Stimulated activated naive B cell treated with anti-CD40 and anti-IgM and Interleukin-4, amounts not matched to agents 10 μg/mL and 1 μg/mL and 100 μg/mL, for 72 hours (primary cell): ENCODE results near the gene PLD1.

Source experiments
- ATAC-seq, 2 donors: fragments of 150-1000 bp; cut with Tn5 transposase; replicated peaks; 2 replicates each; pipeline ENCODE4 v1.10.0; 2021; ENCODE audit warnings: moderate library complexity in 1 of 2
- DNase-seq: peaks from one replicate; pipeline ENCODE4 v3.0.0; 2021
- H3K27ac Mint-ChIP-seq: one replicate; pipeline ENCODE4 v1.8.0; 2022; ENCODE audit warnings: mild to moderate bottlenecking, mixed read lengths
- H3K27me3 Mint-ChIP-seq, 2 donors: one replicate each; pipeline ENCODE4 v1.8.0; 2022; ENCODE audit warnings: mixed read lengths in 2 of 2
- H3K36me3 Mint-ChIP-seq, 2 donors: one replicate each; pipeline ENCODE4 v1.8.0; 2022; ENCODE audit warnings: mixed read lengths in 2 of 2, mild to moderate bottlenecking in 1 of 2
- H3K4me1 Mint-ChIP-seq, 2 donors: one replicate each; pipeline ENCODE4 v1.8.0; 2022; ENCODE audit warnings: mixed read lengths in 2 of 2, mild to moderate bottlenecking in 1 of 2
- H3K4me3 Mint-ChIP-seq, 2 donors: one replicate each; pipeline ENCODE4 v1.8.0; 2022; ENCODE audit warnings: mild to moderate bottlenecking in 2 of 2, mixed read lengths in 2 of 2, moderate library complexity in 1 of 2
- H3K9me3 Mint-ChIP-seq, 2 donors: one replicate each; pipeline ENCODE4 v1.8.0; 2022; ENCODE audit warnings: mixed read lengths in 2 of 2, mild to moderate bottlenecking in 1 of 2

Gene PLD1

GRCh38 chr3:171784937-171785336 is 25.3 kb downstream of the PLD1 start:
- no peak overlapping the region for H3K4me3 Mint-ChIP-seq
- no peaks in the 10 kb centered on the region for H3K36me3 Mint-ChIP-seq
- H3K9me3 Mint-ChIP-seq: no peaks in the 10 kb centered on the region
- no peak for ATAC-seq
- no peak overlapping the region for H3K27ac Mint-ChIP-seq
- no peaks in the 10 kb centered on the region for H3K4me1 Mint-ChIP-seq
- DNase-seq: no peak
- H3K27me3 Mint-ChIP-seq: peaks cover 0 to 5% of the 10 kb centered on the region in 2 donors

GRCh38 chr3:171784387-171784786 is 25.9 kb downstream of the PLD1 start:
- no peak overlapping the region for H3K4me3 Mint-ChIP-seq
- no peaks in the 10 kb centered on the region for H3K9me3 Mint-ChIP-seq
- peaks cover 0 to 5% of the 10 kb centered on the region in 2 donors for H3K27me3 Mint-ChIP-seq
- H3K4me1 Mint-ChIP-seq: no peaks in the 10 kb centered on the region
- no peak overlapping the region for H3K27ac Mint-ChIP-seq
- DNase-seq: no peak
- H3K36me3 Mint-ChIP-seq: no peaks in the 10 kb centered on the region
- ATAC-seq: no peak

DNA sequence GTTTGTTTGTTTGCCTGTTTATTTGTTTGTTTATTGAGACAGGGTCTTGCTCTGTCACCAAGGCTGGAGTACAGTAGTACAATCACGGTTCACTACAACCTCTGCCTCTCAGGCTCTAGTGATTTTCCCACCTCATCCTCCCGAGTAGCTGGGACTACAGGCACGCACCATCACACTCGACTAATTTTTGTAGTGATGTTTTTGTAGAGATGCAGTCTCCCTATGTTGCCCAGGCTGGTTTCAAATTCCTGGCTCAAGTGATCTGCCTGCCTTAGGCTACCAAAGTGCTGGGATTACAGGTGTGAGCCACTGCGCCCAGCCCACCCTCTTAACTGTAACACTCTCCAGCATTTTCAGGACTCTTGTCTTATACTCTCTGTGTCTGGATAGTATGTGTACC is 26.7 kb downstream of the PLD1 start:
- DNase-seq: no peak
- H3K36me3 Mint-ChIP-seq: no peaks in the 10 kb centered on the region
- H3K27ac Mint-ChIP-seq: no peak overlapping the region
- H3K27me3 Mint-ChIP-seq: peaks cover 0 to 5% of the 10 kb centered on the region in 2 donors
- no peaks in the 10 kb centered on the region for H3K4me1 Mint-ChIP-seq
- no peak overlapping the region for H3K4me3 Mint-ChIP-seq
- ATAC-seq: no peak
- no peaks in the 10 kb centered on the region for H3K9me3 Mint-ChIP-seq

DNA sequence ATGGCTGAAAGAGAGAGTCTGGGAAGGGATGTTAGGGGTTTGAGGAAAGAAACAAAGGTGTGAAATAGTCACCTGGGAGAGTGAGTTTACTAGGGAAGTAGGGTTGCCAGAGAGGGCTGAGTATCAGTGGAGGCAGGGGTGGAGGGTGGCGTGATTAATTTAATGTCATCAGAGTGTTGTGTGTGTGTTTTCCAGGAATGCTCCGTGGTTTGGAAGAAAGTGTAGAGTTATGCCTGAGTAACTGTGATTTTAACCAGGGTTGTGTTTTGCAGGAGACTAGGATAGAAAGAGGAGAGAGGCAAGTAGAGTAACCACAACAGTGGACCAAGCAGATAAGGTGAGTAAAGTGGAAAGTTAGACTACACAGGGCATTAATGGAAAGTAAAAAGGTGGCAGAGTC is 27.2 kb downstream of the PLD1 start:
- ATAC-seq (no peak), DNase-seq (no peak)
- no peaks in the 10 kb centered on the region for H3K9me3 Mint-ChIP-seq
- H3K27ac Mint-ChIP-seq: no peak overlapping the region
- H3K4me3 Mint-ChIP-seq: no peak overlapping the region
- H3K4me1 Mint-ChIP-seq: no peaks in the 10 kb centered on the region
- no peaks in the 10 kb centered on the region for H3K36me3 Mint-ChIP-seq
- peaks cover 0 to 5% of the 10 kb centered on the region in 2 donors for H3K27me3 Mint-ChIP-seq

GRCh38 chr3:171782617-171783016 is 27.7 kb downstream of the PLD1 start:
- peaks cover 0 to 5% of the 10 kb centered on the region in 2 donors for H3K27me3 Mint-ChIP-seq
- ATAC-seq: no peak
- no peaks in the 10 kb centered on the region for H3K9me3 Mint-ChIP-seq
- H3K4me3 Mint-ChIP-seq: no peak overlapping the region
- H3K27ac Mint-ChIP-seq: no peak overlapping the region
- no peaks in the 10 kb centered on the region for H3K36me3 Mint-ChIP-seq
- no peak for DNase-seq
- no peaks in the 10 kb centered on the region for H3K4me1 Mint-ChIP-seq

GRCh38 chr3:171781711-171782127 is 28.6 kb downstream of the PLD1 start:
- H3K27me3 Mint-ChIP-seq: peaks cover 0 to 5% of the 10 kb centered on the region in 2 donors
- no peak for ATAC-seq
- H3K36me3 Mint-ChIP-seq: no peaks in the 10 kb centered on the region
- no peak for DNase-seq
- no peaks in the 10 kb centered on the region for H3K4me1 Mint-ChIP-seq
- no peaks in the 10 kb centered on the region for H3K9me3 Mint-ChIP-seq
- H3K4me3 Mint-ChIP-seq: no peak overlapping the region
- no peak overlapping the region for H3K27ac Mint-ChIP-seq

DNA sequence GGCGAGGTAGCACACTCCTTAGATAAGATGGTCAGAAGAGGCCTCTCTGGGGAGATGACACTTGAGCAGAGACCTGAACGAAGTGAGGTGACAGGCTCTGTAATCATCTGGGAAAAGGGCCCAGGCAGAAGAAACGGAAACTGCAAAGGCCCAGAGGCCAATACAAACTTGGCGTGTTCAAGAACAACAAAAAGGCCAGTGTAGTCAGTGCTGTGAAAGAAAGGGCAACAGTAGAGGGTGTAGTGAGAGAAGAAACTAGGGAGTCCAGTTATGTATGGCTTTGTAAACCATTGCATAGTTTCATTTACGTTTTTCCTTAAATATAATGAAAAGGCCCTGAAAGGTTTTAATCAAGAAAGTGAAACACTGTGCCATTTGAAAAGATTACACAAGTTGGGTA is 31.8 kb downstream of the PLD1 start:
- H3K27ac Mint-ChIP-seq: no peak overlapping the region
- DNase-seq (no peak), ATAC-seq (no peak)
- no peaks in the 10 kb centered on the region for H3K4me1 Mint-ChIP-seq
- no peaks in the 10 kb centered on the region for H3K36me3 Mint-ChIP-seq
- no peaks in the 10 kb centered on the region for H3K27me3 Mint-ChIP-seq
- H3K4me3 Mint-ChIP-seq: no peak overlapping the region
- H3K9me3 Mint-ChIP-seq: no peaks in the 10 kb centered on the region

DNA sequence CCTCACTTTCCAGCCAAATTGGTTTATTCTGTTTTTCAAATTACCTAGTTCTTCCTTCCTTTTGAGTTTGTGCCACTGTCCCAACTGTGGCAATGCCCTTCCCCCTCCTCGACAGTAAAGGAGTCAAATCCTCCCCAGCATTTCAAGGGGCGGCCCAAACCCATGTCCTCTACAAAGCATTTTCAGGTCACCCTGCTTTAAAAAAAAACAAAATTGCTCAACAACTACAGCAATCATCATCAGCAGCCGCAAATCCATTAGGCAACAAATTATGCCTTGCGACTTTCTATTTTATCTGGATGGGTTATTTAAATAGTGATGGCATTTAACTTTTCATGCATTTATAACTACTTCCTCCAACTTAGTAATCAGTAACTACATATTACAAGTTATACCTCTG is 32.7 kb downstream of the PLD1 start:
- H3K4me1 Mint-ChIP-seq: no peaks in the 10 kb centered on the region
- no peak overlapping the region for H3K4me3 Mint-ChIP-seq
- H3K27me3 Mint-ChIP-seq: no peaks in the 10 kb centered on the region
- H3K36me3 Mint-ChIP-seq: no peaks in the 10 kb centered on the region
- H3K27ac Mint-ChIP-seq: no peak overlapping the region
- no peaks in the 10 kb centered on the region for H3K9me3 Mint-ChIP-seq
- DNase-seq (no peak), ATAC-seq (no peak)

DNA sequence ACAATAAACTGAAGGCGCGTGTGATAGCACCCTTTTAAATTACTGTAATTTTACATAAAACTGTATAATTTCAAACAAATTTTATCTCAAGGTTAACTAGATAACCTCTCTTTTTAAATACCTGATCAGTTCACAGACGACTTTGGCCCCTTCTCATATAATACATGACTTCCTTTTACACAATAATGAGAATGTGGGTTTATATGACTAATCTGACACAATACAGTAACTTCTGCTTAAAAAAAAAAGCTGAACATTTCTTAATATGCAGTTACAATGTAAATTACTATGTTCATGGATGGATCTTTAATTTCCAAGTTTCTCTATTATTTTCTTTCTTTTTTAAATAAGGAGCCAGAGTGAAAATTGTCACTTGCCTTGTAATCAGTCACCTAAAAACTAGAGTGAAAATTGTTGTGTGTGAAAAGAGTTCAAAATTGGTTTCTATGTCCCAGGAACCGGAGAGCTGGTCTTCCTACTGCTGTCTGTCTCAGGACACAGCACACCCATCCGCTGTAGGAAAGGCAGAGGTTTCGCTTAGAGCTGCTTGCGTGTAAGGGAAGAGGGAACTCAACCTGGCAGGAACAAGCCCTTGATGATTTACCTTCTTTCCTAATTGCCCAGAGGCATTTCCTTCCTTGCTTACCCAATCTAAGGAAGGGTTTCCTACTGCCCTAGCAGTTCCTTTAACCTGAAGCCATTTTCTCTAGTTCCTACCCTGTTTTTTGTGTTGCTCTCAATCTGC is 33.3 kb downstream of the PLD1 start:
- H3K36me3 Mint-ChIP-seq: no peaks in the 10 kb centered on the region
- no peak overlapping the region for H3K4me3 Mint-ChIP-seq
- no peaks in the 10 kb centered on the region for H3K4me1 Mint-ChIP-seq
- DNase-seq: no peak
- no peaks in the 10 kb centered on the region for H3K27me3 Mint-ChIP-seq
- no peaks in the 10 kb centered on the region for H3K9me3 Mint-ChIP-seq
- no peak overlapping the region for H3K27ac Mint-ChIP-seq
- ATAC-seq: no peak

DNA sequence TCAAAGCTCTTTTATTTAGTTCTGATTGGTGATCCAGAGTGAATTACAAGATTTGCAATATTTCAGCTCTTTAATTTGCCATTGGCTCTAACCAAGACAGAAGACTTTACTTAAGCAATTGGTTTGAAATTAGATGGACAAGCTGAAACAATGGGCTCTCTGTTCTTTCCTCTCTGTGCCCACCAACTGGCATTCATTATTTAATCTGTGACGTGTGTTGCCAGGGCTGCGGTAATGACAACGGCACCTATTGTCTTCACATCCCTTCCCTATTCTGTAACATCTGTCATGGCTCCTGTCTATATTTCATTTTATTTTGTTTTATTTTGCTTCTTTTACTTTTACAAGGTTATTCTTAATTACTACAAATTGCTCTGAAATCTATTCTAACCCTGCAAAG is 33.9 kb downstream of the PLD1 start:
- ATAC-seq: no peak
- H3K4me3 Mint-ChIP-seq: no peak overlapping the region

GRCh38 chr3:171775943-171776342 is 34.3 kb downstream of the PLD1 start:
- DNase-seq: no peak
- Mint-ChIP-seq H3K27ac (no peak overlapping the region), H3K4me3 (no peak overlapping the region), H3K27me3 (peaks cover 0 to 5% of the 10 kb centered on the region in 2 donors), H3K9me3 (no peaks in the 10 kb centered on the region), H3K36me3 (no peaks in the 10 kb centered on the region), H3K4me1 (no peaks in the 10 kb centered on the region)
- no peak for ATAC-seq

More for the DNA sequence above, 33.9 kb downstream of the PLD1 start:
- H3K9me3 Mint-ChIP-seq: no peaks in the 10 kb centered on the region
- no peaks in the 10 kb centered on the region for H3K36me3 Mint-ChIP-seq
- peaks cover 0 to 2% of the 10 kb centered on the region in 2 donors for H3K27me3 Mint-ChIP-seq
- no peaks in the 10 kb centered on the region for H3K4me1 Mint-ChIP-seq
- H3K27ac Mint-ChIP-seq: no peak overlapping the region
- no peak for DNase-seq

- Mint-ChIP-seq H3K4me1 (no peaks in the 10 kb centered on the region), H3K4me3 (no peak overlapping the region)
Observed at GRCh38 chr3:171774521-171774920, 35.8 kb downstream of the PLD1 start.

DNA sequence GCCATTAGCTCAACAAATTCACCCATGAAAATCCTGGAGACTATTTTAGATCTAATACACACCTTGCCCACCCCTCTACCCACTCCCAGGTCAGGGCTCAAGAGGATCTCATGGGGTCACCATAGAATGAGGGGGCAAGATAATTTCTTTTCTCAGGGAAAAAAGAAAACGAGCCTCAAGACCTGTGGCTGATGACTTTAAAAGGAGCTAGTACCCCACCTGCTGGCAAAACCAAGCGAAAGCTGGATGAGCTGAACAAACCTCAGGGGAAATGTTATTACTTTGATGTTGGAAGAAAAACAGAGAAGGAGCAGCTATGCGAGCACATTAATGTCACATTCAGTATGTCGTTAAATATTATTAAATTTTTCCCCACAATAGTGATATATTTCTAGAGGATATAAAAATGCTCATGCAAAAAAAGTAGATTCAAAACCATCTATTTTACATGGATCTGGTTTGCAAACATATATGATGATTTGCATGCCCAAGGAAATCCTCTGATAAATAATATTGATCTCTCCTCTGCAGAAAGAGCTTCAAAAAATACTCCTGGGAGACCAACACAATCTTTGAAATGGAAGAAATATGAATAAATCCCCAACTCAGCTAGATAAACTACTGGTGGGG is 37.7 kb downstream of the PLD1 start:
- ATAC-seq (peak; percentile 52 to 54), DNase-seq (no peak)
- Mint-ChIP-seq H3K4me1 (no peaks in the 10 kb centered on the region), H3K4me3 (no peak overlapping the region), H3K9me3 (no peaks in the 10 kb centered on the region), H3K36me3 (no peaks in the 10 kb centered on the region), H3K27ac (no peak overlapping the region), H3K27me3 (peaks cover 0 to 5% of the 10 kb centered on the region in 2 donors)

More at GRCh38 chr3:171774521-171774920, 35.8 kb downstream of the PLD1 start:
- Mint-ChIP-seq H3K27me3 (peaks cover 0 to 5% of the 10 kb centered on the region in 2 donors), H3K27ac (peak overlapping the region; percentile 20), H3K36me3 (no peaks in the 10 kb centered on the region), H3K9me3 (no peaks in the 10 kb centered on the region)
- ATAC-seq (peak in 1 of 2 donors; percentile 25), DNase-seq (no peak)

GRCh38 chr3:171770689-171771620 is 39.3 kb downstream of the PLD1 start:
- Mint-ChIP-seq H3K4me1 (no peaks in the 10 kb centered on the region), H3K9me3 (no peaks in the 10 kb centered on the region), H3K36me3 (no peaks in the 10 kb centered on the region), H3K27ac (no peak overlapping the region), H3K4me3 (no peak overlapping the region), H3K27me3 (peaks cover 0 to 5% of the 10 kb centered on the region in 2 donors)
- ATAC-seq (no peak), DNase-seq (no peak)
